Embryonic facial prominence (tissue), 1 donor: ENCODE results near the gene JUN.

Experiments used
- DNase-seq: peaks from one replicate; pipeline ENCODE4 v3.0.0-alpha.2; 2016; ENCODE audit errors: extremely low spot score

JUN gene

DNA sequence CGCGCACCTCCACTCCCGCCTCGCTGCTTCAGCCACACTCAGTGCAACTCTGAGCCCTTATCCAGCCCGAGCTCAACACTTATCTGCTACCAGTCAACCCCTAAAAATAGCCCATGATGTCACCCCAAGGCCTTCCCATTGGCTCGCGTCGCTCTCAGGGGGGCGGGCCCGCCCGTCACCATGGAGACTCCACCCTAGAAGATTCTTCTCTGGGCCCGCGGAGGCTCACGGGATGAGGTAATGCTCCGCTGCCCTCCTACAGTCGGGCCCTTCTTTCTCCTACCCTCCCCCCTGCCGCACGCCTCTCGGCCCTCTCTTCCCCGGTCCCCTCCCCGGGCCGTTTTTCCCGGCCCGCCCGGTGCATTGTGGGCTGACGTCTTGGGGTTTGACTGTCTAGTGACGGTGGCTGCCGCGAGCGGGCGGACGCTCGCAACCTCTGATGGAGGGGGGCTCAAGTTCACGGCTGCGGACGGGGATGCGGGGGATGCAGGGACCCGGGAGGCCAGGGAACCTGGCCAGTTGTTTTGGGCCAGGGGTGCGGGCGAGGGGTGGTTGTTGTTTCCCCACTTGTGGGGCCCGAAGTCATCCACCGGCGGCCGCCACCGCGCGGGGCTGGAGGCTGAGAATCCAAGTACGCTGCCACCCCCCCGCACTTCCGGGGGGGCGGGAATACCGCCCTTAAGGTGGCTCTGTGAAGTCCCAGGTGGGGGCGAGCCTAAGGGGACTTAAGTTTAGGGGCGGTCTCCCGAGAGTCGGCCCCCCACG is at the start of gene JUN:
Gene JUN (minus strand): TSS at position 55 of the 765 bp plus-strand sequence. CDS start 977 bp downstream, outside the sequence.
- peak; percentile 99 for DNase-seq

DNA sequence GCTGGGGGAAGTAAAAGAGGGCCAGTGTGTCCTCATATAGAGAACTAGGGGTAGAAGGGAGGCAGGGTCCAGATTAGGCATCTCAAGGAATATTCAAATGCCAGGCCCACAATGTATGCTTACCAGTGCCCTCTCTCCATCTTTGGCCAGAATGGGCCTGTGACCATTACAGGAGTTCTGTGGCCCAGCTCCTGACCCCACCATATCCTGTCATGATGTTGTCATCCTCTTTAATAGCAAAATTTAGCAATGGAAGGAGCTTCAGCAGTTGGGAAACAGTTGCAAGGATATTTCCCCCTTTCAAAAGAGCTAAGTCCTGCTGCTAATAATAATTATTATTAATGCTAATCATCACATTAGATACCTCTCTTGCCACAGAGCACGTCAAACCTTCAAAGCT is 49.3 kb upstream of the JUN start:
- no peak for DNase-seq

DNA sequence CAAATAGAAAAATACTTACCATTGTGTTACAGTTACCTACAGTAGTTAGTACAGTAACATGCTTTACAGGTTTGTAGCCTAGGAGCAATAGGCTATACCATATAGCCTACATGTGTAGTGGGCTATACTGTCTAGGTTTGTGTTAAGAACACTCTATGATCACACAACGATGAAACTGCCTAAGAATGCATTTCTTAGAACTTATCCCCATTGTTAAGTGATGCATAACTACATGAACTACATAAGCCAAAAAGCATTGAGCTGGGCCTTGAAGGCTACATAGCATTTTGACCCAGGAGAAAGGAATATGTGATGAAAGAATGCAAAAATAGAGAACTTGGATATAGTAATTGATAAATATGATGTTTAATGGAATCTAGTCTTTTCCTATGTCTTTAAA is 46.4 kb upstream of the JUN start:
- DNase-seq = no peak

DNA sequence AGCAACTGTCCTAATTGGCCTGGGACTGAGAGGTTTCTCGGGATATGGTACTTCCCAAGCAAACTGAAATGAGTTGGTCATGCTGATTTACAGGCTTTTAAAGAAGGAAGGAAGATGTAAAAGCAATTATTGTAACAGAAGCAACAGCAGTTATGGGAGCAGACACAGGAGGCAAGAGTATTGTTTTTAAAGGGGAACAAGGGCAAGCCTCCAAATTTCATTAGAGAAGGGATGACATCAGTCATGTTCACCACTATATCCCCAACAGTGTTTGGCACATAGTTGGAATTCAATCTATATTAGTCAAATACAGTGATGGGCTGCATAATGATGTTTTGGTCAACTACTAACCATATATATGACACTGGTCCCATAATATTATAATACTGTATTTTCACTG is 46.0 kb upstream of the JUN start:
- no peak for DNase-seq

DNA sequence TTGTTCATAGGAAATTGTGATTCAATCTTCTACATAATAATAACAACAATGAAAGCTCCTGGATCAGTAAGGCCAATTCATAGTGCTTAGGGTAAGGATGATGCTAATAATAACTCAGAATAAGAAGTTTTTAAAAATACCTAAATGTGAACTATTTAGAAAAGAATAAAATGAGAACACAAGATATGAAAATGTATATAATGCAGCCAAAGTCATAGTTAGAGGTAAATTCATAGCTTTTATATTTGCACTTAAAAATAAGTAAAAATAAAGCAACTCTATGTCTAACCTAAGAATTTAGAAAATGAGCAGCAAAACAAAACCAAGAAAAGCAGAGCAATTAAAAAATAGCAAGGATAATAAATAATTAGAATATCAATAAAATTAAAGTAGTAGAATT is 43.5 kb upstream of the JUN start:
- no peak for DNase-seq

DNA sequence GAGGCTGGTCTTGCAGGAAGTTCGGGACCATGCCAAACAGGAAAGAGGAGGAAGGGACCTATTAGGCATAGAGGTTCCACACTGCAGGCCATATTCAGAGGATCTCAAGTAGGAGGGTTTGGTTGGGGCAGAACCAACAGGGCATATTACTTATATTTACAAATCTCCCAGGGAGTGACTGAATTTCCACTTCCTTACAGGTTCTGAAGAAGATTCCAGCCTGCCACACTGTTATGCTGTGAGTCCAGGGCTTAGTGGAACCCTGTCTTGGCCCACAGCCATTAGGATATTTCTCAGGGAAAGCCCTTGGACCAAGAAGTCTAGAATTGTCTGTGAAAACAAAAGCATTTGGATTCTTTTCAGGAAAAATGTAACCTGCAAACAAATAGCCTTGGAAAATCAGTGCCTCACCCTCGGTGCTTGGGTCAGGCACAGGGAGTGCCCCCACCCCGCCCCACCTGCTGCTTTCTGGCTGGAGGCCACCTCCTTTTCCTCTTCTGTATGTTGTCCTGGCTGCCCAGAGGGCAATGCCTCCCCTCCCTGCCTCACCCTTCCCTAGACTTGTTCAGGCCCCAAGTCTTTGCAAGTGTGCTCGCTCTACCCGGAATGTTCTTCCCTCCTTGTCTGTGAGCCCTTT is 41.0 kb upstream of the JUN start:
- DNase-seq = no peak

DNA sequence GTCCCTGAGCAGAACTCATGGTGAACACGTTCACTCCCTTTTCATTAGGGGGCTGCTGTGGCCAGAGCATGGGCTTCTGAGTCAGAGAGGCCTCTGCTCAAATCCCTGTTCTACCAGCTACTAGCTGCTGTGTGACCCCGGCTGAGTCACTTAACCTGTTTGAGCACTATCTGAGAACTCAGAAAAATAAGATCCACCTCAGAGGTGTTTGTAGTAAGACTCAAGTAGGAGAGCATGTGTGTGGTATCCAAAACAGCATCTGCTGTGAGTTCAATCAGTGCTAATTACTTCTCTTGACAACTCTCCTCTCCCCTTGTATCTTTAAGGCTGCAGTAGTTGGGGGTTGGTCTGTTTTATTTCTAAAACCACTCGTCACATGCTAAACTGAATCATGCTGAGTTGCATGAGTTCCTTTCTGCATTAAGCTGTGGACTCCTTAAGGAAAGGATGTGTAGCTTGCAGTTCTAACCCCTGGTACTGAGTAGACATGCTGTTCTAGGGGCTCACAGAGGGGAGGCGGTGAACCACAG is 39.7 kb upstream of the JUN start:
- no peak for DNase-seq

DNA sequence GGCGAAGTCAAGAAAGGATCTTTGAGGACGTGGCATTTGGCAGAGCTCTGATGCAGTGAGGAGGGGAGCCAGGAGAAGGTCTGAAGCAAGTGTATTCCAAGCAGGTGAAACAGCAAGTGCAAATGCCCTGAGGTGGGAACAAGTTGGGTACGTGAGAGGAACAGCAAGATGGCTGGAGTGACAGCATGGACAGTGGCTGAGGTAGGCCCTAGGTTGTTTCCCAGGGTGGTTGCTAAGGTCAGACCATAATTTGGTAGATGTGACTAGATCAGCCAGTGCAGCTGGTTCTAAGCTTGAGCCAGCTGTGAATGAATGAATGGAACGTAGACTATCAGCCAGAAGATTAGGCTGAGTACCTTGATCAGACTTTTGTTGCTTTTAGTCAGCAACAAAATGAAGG is 37.5 kb upstream of the JUN start:
- no peak for DNase-seq

DNA sequence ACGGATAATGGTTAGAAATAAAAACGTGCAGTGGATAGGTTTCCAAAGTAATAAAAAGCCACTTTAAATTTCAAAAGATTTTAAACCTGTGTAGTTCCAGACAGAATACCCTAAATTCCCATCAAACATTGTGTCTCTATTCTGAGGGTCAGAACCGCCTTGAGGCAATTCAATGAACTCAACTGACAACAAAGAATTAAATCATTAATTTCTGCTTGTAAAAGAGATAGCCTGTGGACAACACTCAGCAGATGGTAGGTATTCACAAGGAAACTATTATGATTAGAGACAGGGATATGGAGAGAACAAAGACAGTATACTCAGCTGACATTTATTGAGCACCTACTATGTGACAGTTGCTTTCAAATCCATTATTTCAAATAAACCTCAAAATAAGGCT is 35.1 kb upstream of the JUN start:
- DNase-seq = no peak

DNA sequence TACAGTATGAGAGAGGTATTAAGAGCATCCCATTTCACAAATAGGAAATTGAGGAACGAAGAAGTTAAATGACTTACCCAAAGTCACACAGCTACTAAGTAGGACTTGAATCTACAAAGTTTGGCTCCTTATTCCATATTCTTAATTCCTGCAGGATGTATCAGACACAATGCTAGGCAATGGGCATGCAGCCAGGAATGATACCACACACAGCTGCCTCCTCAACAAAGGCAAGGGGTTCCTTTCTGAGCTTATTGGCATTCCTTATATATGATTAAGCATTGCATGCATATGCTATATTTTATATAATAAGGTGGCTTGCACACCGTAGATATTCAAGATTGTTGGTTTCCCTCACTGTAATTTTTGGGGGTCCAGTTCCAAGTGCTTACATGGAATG is 34.2 kb upstream of the JUN start:
- DNase-seq = no peak

DNA sequence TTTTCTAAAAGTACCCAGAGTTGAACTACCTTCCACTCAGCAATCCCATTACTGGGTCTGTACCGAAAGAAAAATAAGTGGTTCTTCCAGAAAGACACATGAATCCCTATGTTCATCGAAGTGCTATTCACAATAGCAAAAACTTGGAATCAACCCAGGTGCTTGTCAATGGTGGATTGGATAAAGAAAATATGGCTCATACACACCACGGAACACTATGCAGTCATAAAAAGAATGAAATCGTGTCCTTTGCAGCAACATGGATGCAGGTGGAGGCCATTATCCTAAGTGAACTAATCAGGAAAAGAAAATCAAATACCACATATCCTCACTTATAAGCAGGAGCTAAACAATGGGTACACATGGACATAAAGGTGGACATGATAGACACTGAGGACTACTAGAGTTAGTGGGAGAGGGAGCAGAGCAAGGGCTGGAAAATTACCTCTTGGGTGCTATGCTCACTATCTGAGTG is 32.9 kb upstream of the JUN start:
- DNase-seq = no peak

DNA sequence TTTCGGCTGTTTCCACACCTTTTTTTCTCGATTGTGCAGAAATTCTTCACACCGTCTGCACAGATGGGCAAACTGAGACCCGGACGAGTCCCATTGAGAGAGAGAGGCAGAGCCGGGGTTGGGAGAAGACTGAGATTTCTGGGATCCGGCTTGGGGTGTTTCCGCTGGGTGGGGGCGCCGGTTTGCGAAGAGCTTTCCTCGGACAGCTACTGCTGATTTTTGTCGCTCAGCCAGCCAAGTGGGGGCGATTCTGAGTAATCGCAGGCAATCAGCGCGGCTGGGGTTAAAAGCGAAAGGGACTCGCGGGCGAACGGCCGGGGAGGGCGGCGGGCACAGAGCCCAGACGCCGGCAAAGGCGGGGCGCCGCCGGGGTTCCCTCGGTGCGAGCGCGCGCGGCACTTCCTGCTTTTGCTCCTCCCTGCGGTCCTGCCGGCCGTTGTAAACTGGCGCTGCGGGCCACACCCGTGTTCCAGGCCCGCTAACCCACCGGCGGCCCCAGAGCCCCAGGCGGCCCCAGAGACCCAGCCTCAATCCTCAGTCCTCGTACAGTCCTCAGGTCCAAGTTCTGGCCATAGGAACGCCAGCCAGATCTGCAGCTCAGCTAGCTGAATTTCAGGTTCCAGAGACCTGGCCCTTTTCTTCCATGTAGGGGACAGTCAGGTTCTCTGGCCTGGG is 32.4 kb upstream of the JUN start:
- DNase-seq = peak; percentile 61

DNA sequence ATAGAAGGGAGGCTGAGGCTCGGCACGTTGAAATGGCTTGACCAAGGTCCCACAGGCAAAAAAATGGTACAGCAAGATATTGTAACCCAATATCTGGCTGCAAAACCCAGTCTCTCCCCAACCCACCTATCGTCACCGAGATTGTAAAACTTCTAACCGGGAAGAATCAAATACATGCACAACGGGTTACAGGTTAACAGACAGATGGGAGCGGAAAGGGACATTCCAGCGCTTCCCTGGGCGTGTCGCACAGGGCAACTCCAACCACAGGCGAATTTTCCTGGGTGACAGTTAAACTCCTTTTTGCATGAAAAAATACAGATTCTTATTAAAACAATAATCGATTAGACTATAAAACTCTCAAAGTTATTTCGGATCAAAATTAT is 31.8 kb upstream of the JUN start:
- DNase-seq = no peak

DNA sequence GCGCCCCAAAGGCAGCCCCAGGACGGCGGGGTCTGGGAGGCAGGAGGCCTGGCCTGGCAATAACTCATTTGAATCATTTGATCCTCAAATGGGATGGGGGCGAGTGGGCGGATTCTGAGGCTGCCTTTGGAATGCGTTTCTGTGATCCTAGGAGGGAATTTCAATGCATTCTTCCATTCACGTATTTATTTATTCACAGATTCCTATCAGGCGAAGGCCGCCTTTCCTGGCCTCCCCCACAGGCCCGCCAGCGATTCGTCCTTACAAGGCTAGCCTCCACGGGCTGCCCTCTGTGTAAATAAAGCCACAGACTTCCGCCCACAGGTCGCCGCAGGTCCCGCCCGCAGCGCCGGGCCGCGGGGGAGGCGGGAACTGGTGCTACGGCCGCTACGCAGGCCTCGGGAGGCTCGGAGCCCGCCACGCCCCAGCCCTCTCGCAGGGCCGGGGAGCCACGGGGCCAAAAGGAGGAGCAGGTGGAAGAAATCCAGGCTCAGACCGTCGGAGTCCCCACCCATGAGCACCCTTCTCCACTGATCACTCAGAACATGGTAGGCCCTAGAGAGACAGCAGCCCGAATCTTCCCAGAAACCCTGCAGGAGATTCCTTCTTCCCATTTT is 31.3 kb upstream of the JUN start:
- DNase-seq = no peak

DNA sequence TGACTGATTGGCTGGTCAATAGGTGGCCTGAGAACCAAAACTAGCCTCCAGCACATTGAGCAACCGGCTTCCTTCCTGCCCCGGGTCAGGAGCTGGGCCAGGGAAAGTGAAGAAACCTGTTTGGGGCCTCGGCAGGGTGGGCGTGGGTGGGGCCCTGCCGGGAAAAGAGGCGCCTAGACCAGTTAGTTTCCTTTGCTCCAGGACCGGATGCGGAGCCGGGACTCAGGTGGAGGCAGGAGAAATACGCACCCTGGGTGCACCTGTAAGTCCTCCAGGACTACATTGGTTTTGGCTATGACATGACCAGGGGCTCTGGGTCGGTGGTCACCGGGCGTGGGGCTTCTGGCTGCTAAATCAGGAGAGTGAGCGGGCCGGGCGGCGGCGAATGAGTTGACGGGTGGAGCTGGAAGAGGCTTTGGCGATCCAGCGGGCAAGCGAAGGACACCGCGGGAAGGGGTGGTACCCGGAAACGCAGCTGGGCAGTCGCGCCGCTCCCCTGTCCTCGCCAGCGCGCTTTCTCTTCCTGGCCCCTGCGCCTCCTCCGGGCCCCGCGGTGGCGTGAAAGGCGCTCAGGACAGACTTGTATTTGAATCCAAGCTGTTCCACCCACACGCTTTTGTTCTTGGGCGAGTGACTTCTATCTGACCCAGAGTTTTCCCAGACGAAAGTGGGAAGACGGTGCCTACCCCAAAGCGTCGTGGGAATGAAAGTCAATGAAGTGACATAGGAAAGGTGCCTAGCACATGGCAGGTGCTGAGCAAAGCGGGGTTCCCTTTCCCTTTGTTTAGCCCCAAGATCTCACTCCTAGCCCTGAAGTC is 30.6 kb upstream of the JUN start:
- no peak for DNase-seq

DNA sequence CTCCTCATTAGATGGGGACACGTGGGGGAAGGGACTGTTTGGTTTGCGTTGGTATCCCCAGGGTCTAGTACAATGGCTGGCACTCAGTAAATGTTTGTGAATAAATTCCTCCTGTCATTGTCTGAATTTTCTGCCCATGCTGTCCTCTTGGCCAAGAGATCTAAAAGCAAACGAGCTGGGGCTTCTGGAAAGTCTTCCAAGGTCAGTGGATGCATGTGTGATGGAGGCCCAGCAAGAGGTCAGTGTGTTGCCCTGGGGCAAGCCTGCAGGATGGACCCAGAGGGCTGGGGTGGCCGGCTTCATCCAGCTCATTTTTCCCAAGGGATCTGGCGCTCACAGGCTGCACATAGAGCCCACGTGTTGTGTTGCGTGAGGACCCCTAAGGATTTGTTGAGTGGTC is 30.0 kb upstream of the JUN start:
- no peak for DNase-seq

DNA sequence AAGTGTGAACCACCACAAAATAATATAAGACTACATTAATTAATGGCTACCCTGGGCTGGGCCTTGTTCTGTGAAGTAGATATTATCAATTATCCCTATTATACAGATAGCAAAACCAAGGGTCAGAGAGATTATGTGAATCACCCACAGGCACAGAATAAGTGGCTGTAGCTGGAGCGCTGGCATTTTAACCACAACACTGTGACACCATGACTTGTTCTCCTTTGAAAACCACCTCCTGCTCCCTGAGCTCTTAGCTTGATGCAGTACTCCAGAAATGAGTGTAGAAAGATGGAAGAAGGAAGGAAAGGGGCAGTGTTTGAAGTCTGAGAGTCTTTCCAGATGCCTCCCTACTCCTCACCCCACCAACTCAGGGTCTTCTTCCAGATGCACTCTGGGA is 29.5 kb upstream of the JUN start:
- no peak for DNase-seq

DNA sequence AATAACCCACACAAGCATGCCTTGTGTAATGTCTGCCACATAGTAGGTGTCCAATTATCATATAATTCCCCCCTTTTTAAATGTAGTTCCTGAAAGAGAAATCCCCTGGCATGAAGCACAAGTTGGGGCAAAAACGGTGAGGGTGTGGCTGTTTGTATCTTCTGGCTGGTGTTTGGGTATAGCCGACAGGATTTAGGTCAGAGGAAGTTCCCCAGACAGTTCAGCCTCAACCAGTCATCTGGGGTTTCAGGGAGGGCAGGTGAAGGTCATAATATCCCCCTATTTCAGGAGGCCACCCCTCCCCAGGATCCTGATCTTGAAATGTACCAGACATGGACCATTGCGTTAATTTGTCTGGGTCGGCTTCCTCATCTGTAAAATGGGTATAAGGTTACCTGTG is 29.1 kb upstream of the JUN start:
- DNase-seq = no peak

DNA sequence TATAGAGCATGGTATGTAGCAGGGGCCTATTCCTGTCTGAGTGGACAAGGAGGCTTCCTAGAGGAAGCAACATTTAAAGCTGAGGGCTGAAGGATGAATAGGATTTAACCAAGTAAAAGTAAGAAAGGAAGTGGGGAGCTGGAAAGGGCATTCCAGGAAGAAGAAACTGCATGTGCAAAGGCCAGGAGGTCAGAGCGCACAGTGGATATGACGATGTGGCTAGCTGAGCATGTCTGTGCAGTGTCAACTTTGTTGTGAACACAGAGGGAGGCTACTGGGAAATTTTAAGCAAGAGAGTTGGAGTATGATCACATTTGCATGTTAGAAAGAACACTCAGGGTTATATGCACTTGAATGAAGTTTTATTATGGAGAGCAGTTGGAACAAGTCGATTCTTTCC is 28.6 kb upstream of the JUN start:
- DNase-seq = no peak

DNA sequence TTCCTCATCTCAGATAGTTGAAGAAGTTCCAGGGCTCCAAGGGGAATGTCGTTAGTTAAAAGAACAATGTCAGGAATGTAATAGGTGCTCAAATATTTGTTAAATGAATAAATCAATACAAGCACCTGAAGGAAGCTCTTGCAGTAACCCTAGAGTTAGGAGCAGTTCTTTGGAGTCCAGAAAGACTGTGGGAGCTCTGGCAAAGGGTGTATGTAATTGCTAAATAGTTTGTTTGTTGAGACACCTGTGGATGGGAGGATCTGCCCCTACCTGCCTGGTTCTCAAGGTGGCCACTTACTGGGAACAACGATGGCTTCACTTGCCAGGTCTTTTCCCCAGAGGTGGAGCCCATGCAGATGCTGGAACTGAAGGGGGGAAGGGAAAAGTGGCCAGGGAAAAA is 27.5 kb upstream of the JUN start:
- DNase-seq = no peak

DNA sequence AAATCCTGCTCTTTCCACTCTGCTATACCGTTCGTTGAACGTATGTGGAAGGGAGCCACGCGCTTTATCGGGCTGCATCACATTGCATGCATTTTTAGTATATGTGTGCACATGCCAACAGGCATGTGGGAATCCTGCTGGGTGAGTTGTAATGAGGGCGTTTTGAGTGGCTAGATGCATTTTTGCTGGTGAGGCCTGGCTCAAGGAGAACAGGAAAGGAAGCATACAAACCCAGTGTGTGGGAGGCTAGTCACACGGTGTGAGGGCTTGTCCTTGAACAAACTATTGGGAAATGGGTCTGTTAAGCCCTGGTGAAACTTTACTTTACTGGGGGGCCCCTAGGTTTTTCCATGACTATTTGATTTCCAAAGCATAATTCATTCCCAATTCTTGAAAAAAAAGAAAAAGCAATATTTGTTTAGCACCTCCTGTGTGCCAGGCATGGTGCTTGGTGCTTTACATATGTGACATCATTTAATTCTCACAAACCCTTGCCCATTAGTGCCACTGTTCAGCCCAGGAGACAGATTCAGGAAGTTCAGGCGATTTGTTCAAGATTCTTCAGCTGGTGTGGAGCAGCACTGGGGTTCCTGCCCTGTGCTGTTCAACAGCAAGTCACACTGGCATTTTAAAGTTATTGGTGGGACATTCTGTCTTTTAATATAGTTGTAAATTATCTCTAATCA is 25.6 kb upstream of the JUN start:
- no peak for DNase-seq
